ENCODE results near the gene FUBP3. TPM values are rescaled to one million over a fixed set of nuclear protein-coding genes. Genes with fewer than 3 reads are reported as not detected.

FUBP3 gene
- total RNA-seq, 1 donor from 2014 or later = 87.2 TPM

DNA sequence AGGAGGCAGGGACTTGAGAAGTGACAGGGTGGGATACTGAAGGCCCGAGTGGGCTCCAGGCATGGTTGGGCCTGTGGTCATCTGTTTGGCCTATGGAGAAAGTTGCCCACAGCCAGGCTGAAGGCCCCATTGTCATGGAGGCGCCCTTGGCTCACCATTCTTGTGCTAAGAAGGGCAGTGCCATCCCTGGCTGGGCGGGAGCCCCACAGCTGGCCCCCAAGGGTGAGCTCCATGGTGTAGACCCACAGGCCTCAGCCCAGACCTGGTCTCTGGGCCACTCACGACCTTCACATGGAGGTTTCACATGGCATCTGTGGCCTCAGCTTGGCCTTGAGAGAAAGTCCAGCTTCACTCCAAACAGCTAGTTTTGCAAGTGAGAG is 50.7 kb downstream of the FUBP3 start:
- peaks cover 2% of the 10 kb centered on the region for H3K27me3 Mint-ChIP-seq (ENCODE audit: insufficient read depth, low read depth)
- Histone ChIP-seq H3K9ac (no peak overlapping the region), H3K9me3 (ENCODE audit: low read depth) (no peaks in the 10 kb centered on the region), H3K79me2 (ENCODE audit: low read depth) (no peaks in the 10 kb centered on the region), H4K20me1 (ENCODE audit: low read depth) (peaks cover 27% of the 10 kb centered on the region), H3K4me1 (peaks cover 11% of the 10 kb centered on the region), H3K27me3 (no peaks in the 10 kb centered on the region), H3K4me2 (no peak overlapping the region), H3K36me3 (no peaks in the 10 kb centered on the region), H3F3A (ENCODE audit: low read depth) (peaks cover 9% of the 10 kb centered on the region), H2AFZ (replicated peaks) (no peak overlapping the region), H3K4me3 (no peak overlapping the region), H3K27ac (no peak overlapping the region)
- H3K4me1 Mint-ChIP-seq = peaks cover 25% of the 10 kb centered on the region
- no peak overlapping the region for H3K27ac Mint-ChIP-seq
- H3K4me3 Mint-ChIP-seq = no peak overlapping the region
- peaks cover 31% of the 10 kb centered on the region for H3K36me3 Mint-ChIP-seq
- no peak for DNase-seq (ENCODE audit: low spot score)
- no peak for TF ChIP-seq EZH2phosphoT487 (IDR thresholded peaks at IDR 0.05)
- no peak for TF ChIP-seq CTCF (IDR thresholded peaks at IDR 0.05)
- no peak for TF ChIP-seq EZH2 (IDR thresholded peaks at IDR 0.05)
- H3K9me3 Mint-ChIP-seq = no peaks in the 10 kb centered on the region

DNA sequence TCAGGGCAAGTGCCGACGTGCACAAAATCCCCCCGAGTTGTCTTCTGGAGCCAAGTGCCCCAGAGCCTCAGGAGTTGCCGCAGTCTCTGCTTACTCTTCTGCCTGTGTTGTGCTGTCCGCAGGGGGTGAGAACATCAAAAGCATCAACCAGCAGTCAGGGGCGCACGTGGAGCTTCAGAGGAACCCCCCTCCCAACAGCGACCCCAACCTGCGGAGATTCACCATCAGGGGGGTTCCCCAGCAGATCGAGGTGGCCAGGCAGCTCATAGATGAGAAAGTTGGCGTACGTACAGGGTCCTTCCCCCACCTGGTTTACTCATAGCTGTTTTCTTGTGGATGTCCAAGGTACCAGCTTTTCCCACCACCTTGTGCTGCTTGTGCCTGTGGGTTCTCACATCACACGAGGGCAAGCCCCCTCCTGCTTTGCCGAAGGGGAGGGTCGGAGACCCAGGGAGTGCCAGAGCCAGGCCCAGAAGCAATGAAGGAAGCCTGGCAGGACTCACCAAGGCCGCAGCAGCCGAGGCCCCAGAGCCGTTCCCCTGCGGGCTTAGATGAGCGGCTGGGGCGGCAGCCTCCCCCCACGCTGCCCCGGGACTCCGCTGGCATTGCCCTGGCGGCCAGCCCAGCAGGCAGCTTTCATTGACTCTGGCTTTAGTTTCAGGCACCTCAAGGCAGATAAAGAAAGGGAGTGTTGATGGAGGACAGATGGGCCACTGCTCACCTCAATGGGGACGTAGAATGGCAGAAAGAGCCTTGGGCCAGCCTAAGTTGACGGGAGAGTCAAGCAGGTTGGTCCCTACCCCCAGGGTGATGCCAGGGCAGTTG is 51.3 kb downstream of the FUBP3 start:
- TF ChIP-seq EZH2 (IDR thresholded peaks at IDR 0.05) (no peak), EZH2phosphoT487 (IDR thresholded peaks at IDR 0.05) (no peak), CTCF (IDR thresholded peaks at IDR 0.05) (no peak)
- Histone ChIP-seq H2AFZ (replicated peaks) (no peak overlapping the region), H3K79me2 (ENCODE audit: low read depth) (no peaks in the 10 kb centered on the region), H4K20me1 (ENCODE audit: low read depth) (peaks cover 27% of the 10 kb centered on the region), H3K27me3 (no peaks in the 10 kb centered on the region), H3K27ac (no peak overlapping the region), H3F3A (ENCODE audit: low read depth) (peaks cover 9% of the 10 kb centered on the region), H3K4me1 (peaks cover 11% of the 10 kb centered on the region), H3K9ac (no peak overlapping the region), H3K36me3 (no peaks in the 10 kb centered on the region), H3K4me2 (no peak overlapping the region), H3K9me3 (ENCODE audit: low read depth) (no peaks in the 10 kb centered on the region), H3K4me3 (no peak overlapping the region)
- Mint-ChIP-seq H3K9me3 (no peaks in the 10 kb centered on the region), H3K27ac (no peak overlapping the region), H3K4me3 (no peak overlapping the region), H3K4me1 (peaks cover 23% of the 10 kb centered on the region), H3K36me3 (peaks cover 32% of the 10 kb centered on the region), H3K27me3 (ENCODE audit: insufficient read depth, low read depth) (peaks cover 2% of the 10 kb centered on the region)
- DNase-seq (ENCODE audit: low spot score) = no peak

GRCh38 chr9:130631331-130632080 is 52.1 kb downstream of the FUBP3 start:
- no peak for DNase-seq (ENCODE audit: low spot score)
- Mint-ChIP-seq H3K27ac (no peak overlapping the region), H3K36me3 (peaks cover 27% of the 10 kb centered on the region), H3K9me3 (no peaks in the 10 kb centered on the region), H3K4me3 (no peak overlapping the region), H3K4me1 (peaks cover 18% of the 10 kb centered on the region), H3K27me3 (ENCODE audit: insufficient read depth, low read depth) (peaks cover 2% of the 10 kb centered on the region)
- Histone ChIP-seq H2AFZ (replicated peaks) (no peak overlapping the region), H3K36me3 (no peaks in the 10 kb centered on the region), H3K4me1 (peaks cover 11% of the 10 kb centered on the region), H3K9ac (no peak overlapping the region), H3K27me3 (no peaks in the 10 kb centered on the region), H3K4me3 (no peak overlapping the region), H4K20me1 (ENCODE audit: low read depth) (peaks cover 27% of the 10 kb centered on the region), H3F3A (ENCODE audit: low read depth) (peaks cover 11% of the 10 kb centered on the region), H3K9me3 (ENCODE audit: low read depth) (no peaks in the 10 kb centered on the region), H3K79me2 (ENCODE audit: low read depth) (no peaks in the 10 kb centered on the region), H3K4me2 (no peak overlapping the region), H3K27ac (no peak overlapping the region)
- TF ChIP-seq EZH2phosphoT487 (IDR thresholded peaks at IDR 0.05) (no peak), CTCF (IDR thresholded peaks at IDR 0.05) (no peak), EZH2 (IDR thresholded peaks at IDR 0.05) (no peak)

All from neural progenitor cell (in vitro differentiated cells).